MCF 10A (cell line): ENCODE measurements around the gene TRIM62. TPM values are rescaled to one million over a fixed set of nuclear protein-coding genes. Genes with fewer than 3 reads are reported as not detected.
A peak's percentile ranks its signal among the peaks of the same experiment; 100 is the strongest.

ENCODE experiments used
- BruUV-seq: library from RNA; stranded (reverse); fragments of 400-500 nt; replicated peaks from 2 replicates; lab custom pipeline; 2021; lab: Mats Ljungman, UMichigan
- CTCF ChIA-PET: fragments of 300-600 bp; sonication (Branson Sonifier 250); formaldehyde crosslinking; extraction: SDS; loops from one replicate; lab custom pipeline; 2021; ENCODE audit warnings: antibody characterized with exemption, inconsistent platforms; lab: Yijun Ruan, JAX
- POLR2A ChIA-PET: fragments of 300-600, 350-650 bp; sonication (Branson Sonifier 250); formaldehyde crosslinking; extraction: SDS; loops from one replicate; lab custom pipeline; 2020; ENCODE audit warnings: antibody characterized with exemption, inconsistent platforms; lab: Yijun Ruan, JAX
- DNase-seq: peaks from one replicate; pipeline ENCODE4 v3.0.0-alpha.2; 2018; ENCODE audit not compliant: unreplicated experiment
- H3K27ac Mint-ChIP-seq: one replicate; pipeline ENCODE4 v1.8.0; 2022; ENCODE audit warnings: mild to moderate bottlenecking, low read depth, mixed read lengths; ENCODE audit not compliant: unreplicated experiment
- H3K27me3 Mint-ChIP-seq: one replicate; pipeline ENCODE4 v1.8.0; 2022; ENCODE audit warnings: mixed read lengths; ENCODE audit not compliant: insufficient read depth, unreplicated experiment
- H3K36me3 Mint-ChIP-seq: one replicate; pipeline ENCODE4 v1.8.0; 2022; ENCODE audit warnings: mild to moderate bottlenecking, moderate library complexity, mixed read lengths; ENCODE audit not compliant: insufficient read depth, unreplicated experiment
- H3K4me1 Mint-ChIP-seq: one replicate; pipeline ENCODE4 v1.8.0; 2022; ENCODE audit warnings: mixed read lengths; ENCODE audit not compliant: insufficient read depth, unreplicated experiment
- H3K4me3 Mint-ChIP-seq: one replicate; pipeline ENCODE4 v1.8.0; 2022; ENCODE audit warnings: mild to moderate bottlenecking, moderate library complexity, mixed read lengths; ENCODE audit not compliant: unreplicated experiment
- H3K9me3 Mint-ChIP-seq: one replicate; pipeline ENCODE4 v1.8.0; 2022; ENCODE audit warnings: mixed read lengths; ENCODE audit not compliant: unreplicated experiment
- CTCF ChIP-seq: fragments of 200-600 bp; IDR thresholded peaks from one replicate; pipeline ENCODE4 v1.8.0; 2022; ENCODE audit warnings: antibody characterized with exemption, mild to moderate bottlenecking; ENCODE audit not compliant: unreplicated experiment
- intact Hi-C: fragments of 100-400 bp; cut with micrococcal nuclease; formaldehyde crosslinking; loops from 2 replicates; pipeline ENCODE4 v1.14.1; 2022
- total RNA-seq: library from RNA; stranded (reverse); gene quantifications from 2 replicates; pipeline ENCODE4 v1.2.3, GENCODE V29; 2022

TRIM62 gene
- total RNA-seq, 1 experiment from 2014 or later, result 2.4 TPM

- peak; percentile 84 for DNase-seq
- intact Hi-C loops, result loop anchor here (1.0 to 5.0 kb wide), 3 partner anchors 37 to 392 kb away; partner anchors contain the start of gene ZNF362
- POLR2A ChIA-PET, result interaction anchor here (0.6 to 3.6 kb wide), 11 partner anchors 9 to 213 kb away, joined by 3 to 22 read pairs (median 6); partner anchors contain the start of gene TRIM62
- CTCF ChIA-PET, result interaction anchor here (0.5 to 6.8 kb wide), 16 partner anchors 7 to 251 kb away, joined by 3 to 67 read pairs (median 4); no protein-coding TSS in a partner anchor
- peak overlapping the region; percentile 95 for H3K27ac Mint-ChIP-seq
- no peak overlapping the region for H3K4me3 Mint-ChIP-seq
- peaks cover 40% of the 10 kb centered on the region for H3K4me1 Mint-ChIP-seq
- no TSS peak for BruUV-seq
- no peak for TF ChIP-seq CTCF
- H3K27me3 Mint-ChIP-seq, result no peaks in the 10 kb centered on the region
- peaks cover 10% of the 10 kb centered on the region for H3K9me3 Mint-ChIP-seq
- no peaks in the 10 kb centered on the region for H3K36me3 Mint-ChIP-seq
These were observed 38.2 kb upstream of the TRIM62 start for GRCh38 chr1:33219886-33220661.

GRCh38 chr1:33211972-33212371 is 30.1 kb upstream of the TRIM62 start:
- Mint-ChIP-seq H3K36me3 (no peaks in the 10 kb centered on the region), H3K4me1 (no peaks in the 10 kb centered on the region), H3K9me3 (no peaks in the 10 kb centered on the region), H3K27me3 (peaks cover 42% of the 10 kb centered on the region), H3K27ac (no peak overlapping the region), H3K4me3 (no peak overlapping the region)
- POLR2A ChIA-PET, result no interaction called here
- CTCF ChIA-PET, result interaction anchor here (1.1 to 3.7 kb wide), 3 partner anchors 71 to 259 kb away, joined by 3 to 12 read pairs (median 5); no protein-coding TSS in a partner anchor
- BruUV-seq, result no TSS peak
- DNase-seq, result no peak
- no peak for TF ChIP-seq CTCF
- intact Hi-C loops, result no loop called here

GRCh38 chr1:33206340-33206739 is 24.5 kb upstream of the TRIM62 start:
- Mint-ChIP-seq H3K9me3 (no peaks in the 10 kb centered on the region), H3K4me1 (no peaks in the 10 kb centered on the region), H3K27ac (no peak overlapping the region), H3K36me3 (no peaks in the 10 kb centered on the region), H3K27me3 (peaks cover 62% of the 10 kb centered on the region), H3K4me3 (no peak overlapping the region)
- ChIA-PET POLR2A (interaction anchor here (0.7 kb wide), 1 partner anchor 362 kb away, joined by 5 read pairs; no protein-coding TSS in a partner anchor), CTCF (no interaction called here)
- no peak for DNase-seq
- intact Hi-C loops, result no loop called here
- no TSS peak for BruUV-seq
- no peak for TF ChIP-seq CTCF

- ChIA-PET CTCF (interaction anchor here (1.0 kb wide), 1 partner anchor 172 kb away, joined by 4 read pairs; no protein-coding TSS in a partner anchor), POLR2A (interaction anchor here (0.6 to 0.8 kb wide), 2 partner anchors 73 to 234 kb away, joined by 3 read pairs; no protein-coding TSS in a partner anchor)
- BruUV-seq, result no TSS peak
- peaks cover 5% of the 10 kb centered on the region for H3K27me3 Mint-ChIP-seq
- H3K9me3 Mint-ChIP-seq, result no peaks in the 10 kb centered on the region
- no peaks in the 10 kb centered on the region for H3K4me1 Mint-ChIP-seq
- DNase-seq, result peak; percentile 26
- no peak overlapping the region for H3K27ac Mint-ChIP-seq
- TF ChIP-seq CTCF, result no peak
- no peak overlapping the region for H3K4me3 Mint-ChIP-seq
- intact Hi-C loops, result no loop called here
- H3K36me3 Mint-ChIP-seq, result no peaks in the 10 kb centered on the region
These were observed 13.7 kb upstream of the TRIM62 start for GRCh38 chr1:33195556-33195955.
